ENCODE measurements around the gene ZNF280A. TPM values are rescaled to one million over a fixed set of nuclear protein-coding genes. Genes with fewer than 3 reads are reported as not detected.

The ZNF280A gene
- total RNA-seq, 1 experiment from 2014 or later = 0.22 TPM

- TF ChIP-seq TCF7 (CRISPR knock-in tag; IDR thresholded peaks at IDR 0.05; ENCODE audit: low read depth) (no peak), NR2C2 (CRISPR knock-in tag; IDR thresholded peaks at IDR 0.05) (no peak), SP1 (CRISPR knock-in tag; conservative IDR thresholded peaks at IDR 0.05) (no peak), ZNF396 (CRISPR knock-in tag; IDR thresholded peaks at IDR 0.05; ENCODE audit: borderline replicate concordance) (no peak), ELF4 (CRISPR knock-in tag; IDR thresholded peaks at IDR 0.05; ENCODE audit: low read depth) (no peak)
Observed at GRCh38 chr22:22531770-22532546, 11.9 kb upstream of the ZNF280A start (continued).

GRCh38 chr22:22528780-22529179 is 8.7 kb upstream of the ZNF280A start:
- no peak overlapping the region for H3K27ac Mint-ChIP-seq
- no peak for ATAC-seq
- TF ChIP-seq AFF4 (CRISPR knock-in tag; IDR thresholded peaks at IDR 0.05; ENCODE audit: borderline replicate concordance) = no peak

GRCh38 chr22:22527312-22527711 is 7.2 kb upstream of the ZNF280A start:
- H3K27ac Mint-ChIP-seq = no peak overlapping the region
- TF ChIP-seq SP1 (CRISPR knock-in tag; conservative IDR thresholded peaks at IDR 0.05) = no peak
- no peak for TF ChIP-seq ZNF416 (CRISPR knock-in tag; IDR thresholded peaks at IDR 0.05)
- TF ChIP-seq, protein P1, sequence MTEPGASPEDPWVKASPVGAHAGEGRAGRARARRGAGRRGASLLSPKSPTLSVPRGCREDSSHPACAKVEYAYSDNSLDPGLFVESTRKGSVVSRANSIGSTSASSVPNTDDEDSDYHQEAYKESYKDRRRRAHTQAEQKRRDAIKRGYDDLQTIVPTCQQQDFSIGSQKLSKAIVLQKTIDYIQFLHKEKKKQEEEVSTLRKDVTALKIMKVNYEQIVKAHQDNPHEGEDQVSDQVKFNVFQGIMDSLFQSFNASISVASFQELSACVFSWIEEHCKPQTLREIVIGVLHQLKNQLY (CRISPR knock-in tag; IDR thresholded peaks at IDR 0.05) = no peak
- TF ChIP-seq, protein P2, sequence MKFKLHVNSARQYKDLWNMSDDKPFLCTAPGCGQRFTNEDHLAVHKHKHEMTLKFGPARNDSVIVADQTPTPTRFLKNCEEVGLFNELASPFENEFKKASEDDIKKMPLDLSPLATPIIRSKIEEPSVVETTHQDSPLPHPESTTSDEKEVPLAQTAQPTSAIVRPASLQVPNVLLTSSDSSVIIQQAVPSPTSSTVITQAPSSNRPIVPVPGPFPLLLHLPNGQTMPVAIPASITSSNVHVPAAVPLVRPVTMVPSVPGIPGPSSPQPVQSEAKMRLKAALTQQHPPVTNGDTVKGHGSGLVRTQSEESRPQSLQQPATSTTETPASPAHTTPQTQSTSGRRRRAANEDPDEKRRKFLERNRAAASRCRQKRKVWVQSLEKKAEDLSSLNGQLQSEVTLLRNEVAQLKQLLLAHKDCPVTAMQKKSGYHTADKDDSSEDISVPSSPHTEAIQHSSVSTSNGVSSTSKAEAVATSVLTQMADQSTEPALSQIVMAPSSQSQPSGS (CRISPR knock-in tag; IDR thresholded peaks at IDR 0.05; ENCODE audit: borderline replicate concordance, low read depth) = no peak
- peaks cover 87% of the 10 kb centered on the region for H3K27me3 Mint-ChIP-seq (ENCODE audit: low read depth)
- ChIA-PET CTCF (no interaction called here), POLR2A (no interaction called here)
- H3K4me3 Mint-ChIP-seq = no peak overlapping the region
- ATAC-seq (no peak), DNase-seq (ENCODE audit: low spot score) (no peak)
- H3K4me1 Mint-ChIP-seq = no peaks in the 10 kb centered on the region
- no peaks in the 10 kb centered on the region for H3K36me3 Mint-ChIP-seq
- H3K9me3 Mint-ChIP-seq = peaks cover 5% of the 10 kb centered on the region

More at GRCh38 chr22:22528780-22529179, 8.7 kb upstream of the ZNF280A start:
- no peaks in the 10 kb centered on the region for H3K36me3 Mint-ChIP-seq
- H3K4me1 Mint-ChIP-seq = no peaks in the 10 kb centered on the region
- POLR2A ChIA-PET = no interaction called here
- DNase-seq (ENCODE audit: low spot score) = no peak
- CTCF ChIA-PET = interaction anchor here (1.3 kb wide), 1 partner anchor 20 kb away, joined by 9 read pairs; the partner anchor contains the start of gene ZNF280B
- peaks cover 88% of the 10 kb centered on the region for H3K27me3 Mint-ChIP-seq (ENCODE audit: low read depth)
- no peaks in the 10 kb centered on the region for H3K9me3 Mint-ChIP-seq
- H3K4me3 Mint-ChIP-seq = no peak overlapping the region

DNA sequence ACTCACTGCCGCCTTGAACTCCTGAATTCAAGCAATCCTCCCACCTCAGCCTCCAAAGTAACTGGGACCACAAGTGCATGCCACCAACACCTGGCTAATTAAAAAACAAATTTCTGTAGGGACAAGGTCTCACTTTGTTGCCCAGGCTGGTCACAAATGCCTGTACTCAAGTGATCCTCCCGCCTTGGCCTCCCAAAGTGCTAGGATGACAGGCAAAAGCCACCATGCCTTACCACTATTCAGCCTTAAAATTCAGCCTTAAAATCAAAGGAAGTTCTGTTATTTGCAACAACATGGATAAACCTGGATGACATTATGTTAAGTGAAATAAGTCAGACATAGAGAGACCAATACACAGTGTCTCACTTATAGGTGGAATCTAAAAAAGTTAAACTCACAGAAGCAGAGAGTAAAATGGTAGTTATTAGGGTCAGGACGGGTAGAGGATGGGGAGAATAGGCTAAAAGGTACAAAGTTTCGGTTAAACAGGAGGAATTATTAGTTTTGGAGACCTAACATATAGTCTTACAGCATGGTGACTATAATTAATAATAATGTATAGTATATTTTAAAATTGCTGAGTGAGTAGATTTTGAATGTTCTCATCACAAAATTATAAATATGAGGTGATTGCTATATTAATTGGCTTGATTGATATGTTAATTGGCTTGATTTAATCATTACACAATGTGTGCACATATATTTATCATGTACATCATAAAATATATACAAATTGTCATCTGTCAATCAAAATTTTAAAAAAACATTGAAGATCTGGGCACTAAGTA is 6.2 kb upstream of the ZNF280A start:
- ChIA-PET CTCF (no interaction called here), POLR2A (no interaction called here)
- H3K27me3 Mint-ChIP-seq (ENCODE audit: low read depth) = peaks cover 92% of the 10 kb centered on the region

More for the DNA sequence above, 6.2 kb upstream of the ZNF280A start:
- ATAC-seq (no peak), DNase-seq (ENCODE audit: low spot score) (no peak)
- Mint-ChIP-seq H3K4me1 (no peaks in the 10 kb centered on the region), H3K4me3 (no peak overlapping the region), H3K9me3 (peaks cover 5% of the 10 kb centered on the region), H3K27ac (no peak overlapping the region), H3K36me3 (no peaks in the 10 kb centered on the region)
- no peak for TF ChIP-seq FOXJ3 (CRISPR knock-in tag; IDR thresholded peaks at IDR 0.05; ENCODE audit: borderline replicate concordance)
- TF ChIP-seq JUN (CRISPR knock-in tag; IDR thresholded peaks at IDR 0.05) = no peak
- TF ChIP-seq FOXK1 (CRISPR knock-in tag; IDR thresholded peaks at IDR 0.05) = no peak
- no peak for TF ChIP-seq ZNF138 (CRISPR knock-in tag; conservative IDR thresholded peaks at IDR 0.05)
- no peak for TF ChIP-seq TEAD4 (CRISPR knock-in tag; IDR thresholded peaks at IDR 0.05)
- TF ChIP-seq SMAD3 (CRISPR knock-in tag; IDR thresholded peaks at IDR 0.05; ENCODE audit: borderline replicate concordance) = no peak
- TF ChIP-seq CREB1 (CRISPR knock-in tag; IDR thresholded peaks at IDR 0.05) = no peak
- no peak for TF ChIP-seq TP53 (CRISPR knock-in tag; IDR thresholded peaks at IDR 0.05)
- TF ChIP-seq AFF4 (CRISPR knock-in tag; IDR thresholded peaks at IDR 0.05; ENCODE audit: borderline replicate concordance) = no peak
- TF ChIP-seq IRF2 (CRISPR knock-in tag; IDR thresholded peaks at IDR 0.05; ENCODE audit: borderline replicate concordance, low read depth) = no peak
